Ecto neural progenitor cell (in vitro differentiated cells): Measurements from ENCODE around the gene TMEM80.
"Not testable (repeated sequence)": the region's sequence is repeated elsewhere in the genome, so short reads cannot be mapped to it uniquely, and the experiment has no call there.

Source experiments
- DNase-seq: peaks from one replicate; pipeline ENCODE4 v3.0.0-alpha.2; 2018; ENCODE audit warnings: low spot score

TMEM80 gene

DNA sequence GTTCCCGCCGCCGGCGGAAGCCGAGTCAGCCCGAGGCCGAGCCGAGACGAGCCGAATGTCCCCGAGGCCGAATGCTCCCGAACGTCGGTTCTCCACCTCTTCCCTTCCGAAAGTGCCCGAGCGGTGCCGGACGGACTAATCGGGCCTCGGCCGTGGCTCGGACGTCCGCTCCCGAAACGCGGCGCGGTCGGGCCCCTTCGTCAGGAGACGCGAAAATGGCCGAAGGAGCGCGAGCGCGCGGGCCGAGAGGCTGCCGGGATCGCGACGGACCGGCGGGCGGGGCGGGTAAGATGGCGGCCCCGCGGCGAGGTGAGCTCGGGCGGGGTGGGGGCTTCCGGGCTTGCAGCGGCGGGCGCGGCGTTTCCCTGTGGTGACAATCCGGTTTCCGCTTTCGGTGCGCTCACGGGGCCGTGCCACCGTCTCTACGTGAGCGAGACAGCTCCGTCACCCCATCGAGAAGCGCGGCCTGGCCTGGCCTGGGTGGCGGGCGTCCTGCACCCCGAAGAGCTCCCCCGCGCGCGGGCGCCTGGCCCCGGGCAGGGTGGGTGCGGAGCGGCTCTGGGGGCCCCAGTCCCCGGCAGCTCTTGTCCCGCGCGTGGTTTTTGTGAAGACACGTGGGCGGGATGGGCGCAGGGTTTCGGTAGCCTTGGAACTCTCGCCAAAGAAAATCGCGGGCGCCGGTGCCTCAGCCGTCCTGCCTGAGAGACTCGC is at the start of gene TMEM80:
Gene TMEM80 (plus strand): TSS at position 279 of the 711 bp plus-strand sequence. CDS start 12 bp downstream, at position 291.
- DNase-seq = peak; percentile 99

DNA sequence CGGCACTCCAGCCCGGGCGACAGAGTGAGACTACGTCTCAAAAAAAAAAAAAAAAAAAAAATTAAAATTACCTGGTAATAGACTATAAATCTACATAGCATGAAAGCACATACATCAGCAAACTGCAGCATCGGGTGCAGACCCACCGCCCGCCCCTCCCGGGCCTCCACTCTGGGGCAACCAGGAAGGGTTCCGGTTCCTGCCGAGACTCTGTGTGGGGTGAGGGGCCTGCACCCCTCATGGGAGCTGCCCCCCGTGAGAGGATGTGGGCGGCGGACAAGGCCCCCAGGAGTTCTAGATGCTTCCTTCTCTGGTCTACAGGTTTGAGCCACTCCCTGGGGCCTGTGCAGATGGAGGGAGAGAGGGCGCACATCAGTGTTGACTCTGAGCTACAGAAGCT is 49.4 kb upstream of the TMEM80 start:
- DNase-seq = no peak

DNA sequence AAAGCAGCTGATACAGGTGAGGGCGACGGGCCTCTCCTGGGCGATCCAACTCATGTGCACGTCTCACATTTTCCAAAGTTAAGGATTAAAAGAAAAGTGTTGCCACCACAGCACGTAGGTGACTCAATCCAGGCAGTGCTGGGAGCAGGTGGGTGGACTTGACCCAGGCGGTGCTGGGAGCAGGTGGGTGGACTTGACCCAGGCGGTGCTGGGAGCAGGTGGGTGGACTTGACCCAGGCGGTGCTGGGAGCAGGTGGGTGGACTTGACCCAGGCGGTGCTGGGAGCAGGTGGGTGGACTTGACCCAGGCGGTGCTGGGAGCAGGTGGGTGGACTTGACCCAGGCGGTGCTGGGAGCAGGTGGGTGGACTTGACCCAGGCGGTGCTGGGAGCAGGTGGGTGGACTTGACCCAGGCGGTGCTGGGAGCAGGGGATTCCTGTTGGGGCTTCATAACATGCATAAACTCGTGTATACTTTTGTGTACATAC is 47.9 kb upstream of the TMEM80 start:
- DNase-seq = not testable (repeated sequence)

DNA sequence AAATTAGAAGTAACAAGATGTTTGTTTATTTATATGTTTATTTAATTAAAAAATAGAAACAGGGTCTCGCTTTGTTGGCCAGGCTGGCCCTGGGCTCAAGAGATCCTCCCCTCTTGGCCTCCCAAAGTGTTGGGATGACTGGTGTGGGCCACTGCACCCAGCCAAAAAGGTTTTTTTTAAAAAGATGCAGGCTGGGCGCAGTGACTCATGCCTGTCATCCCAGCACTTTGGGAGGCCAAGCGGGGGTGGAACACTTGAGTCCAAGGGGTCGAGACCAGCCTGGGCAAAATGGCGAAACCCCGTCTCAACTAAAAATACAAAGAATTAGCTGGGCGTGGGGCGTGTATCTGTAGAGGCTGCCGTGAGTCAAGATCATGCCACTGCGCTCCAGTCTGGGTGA is 45.1 kb upstream of the TMEM80 start:
- DNase-seq = no peak

DNA sequence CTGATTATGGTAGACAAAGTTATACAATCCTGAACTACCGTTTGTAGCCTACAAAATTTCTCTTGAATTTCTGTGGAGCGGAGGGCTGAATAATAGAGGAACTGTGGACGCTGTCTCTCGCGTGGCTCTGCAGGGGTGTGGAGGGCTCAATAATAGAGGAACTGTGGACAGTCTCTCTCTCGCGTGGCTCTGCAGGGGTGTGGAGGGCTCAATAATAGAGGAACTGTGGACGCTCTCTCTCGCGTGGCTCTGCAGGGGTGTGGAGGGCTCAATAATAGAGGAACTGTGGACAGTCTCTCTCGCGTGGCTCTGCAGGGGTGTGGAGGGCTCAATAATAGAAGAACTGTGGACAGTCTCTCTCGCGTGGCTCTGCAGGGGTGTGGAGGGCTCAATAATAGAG is 42.5 kb upstream of the TMEM80 start:
- not testable (repeated sequence) for DNase-seq

DNA sequence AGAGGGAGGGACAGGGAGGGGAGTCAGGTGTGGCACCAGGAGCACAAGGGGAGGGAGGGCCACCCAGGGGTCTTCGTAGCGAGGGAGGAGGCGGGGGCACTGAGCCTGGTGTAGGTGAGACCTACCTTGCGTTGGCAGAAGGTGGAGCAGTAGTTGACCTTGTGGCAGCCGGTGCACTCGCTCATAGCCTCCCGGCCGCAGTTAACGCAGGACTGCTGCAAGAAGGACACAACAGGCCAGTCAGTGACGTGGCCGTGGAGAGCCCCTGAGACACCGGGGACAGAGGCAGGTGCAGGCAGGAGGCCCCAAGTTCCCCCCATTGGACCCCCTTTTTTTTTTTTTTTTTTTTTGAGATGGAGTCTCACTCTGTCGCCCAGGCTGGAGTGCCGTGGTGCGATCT is 41.8 kb upstream of the TMEM80 start:
- DNase-seq = no peak

DNA sequence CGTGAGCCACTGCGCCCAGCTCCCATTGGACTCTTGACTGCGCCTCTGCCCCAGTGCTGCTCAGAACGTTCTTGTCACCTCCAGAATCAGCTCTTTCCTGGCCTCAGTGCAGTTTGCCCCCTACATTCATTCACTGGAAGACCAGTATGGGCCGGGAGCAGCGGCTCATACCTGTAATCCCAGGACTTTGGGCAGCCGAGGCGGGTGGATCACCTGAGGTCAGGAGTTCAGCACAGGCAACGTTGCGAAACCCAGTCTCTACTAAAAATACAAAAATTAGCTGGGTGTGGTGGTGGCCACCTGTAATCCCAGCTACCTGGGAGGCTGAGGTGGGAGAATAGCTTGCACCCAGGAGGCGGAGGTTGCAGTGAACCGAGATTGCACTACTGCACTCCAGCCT is 41.2 kb upstream of the TMEM80 start:
- DNase-seq = not testable (repeated sequence)

DNA sequence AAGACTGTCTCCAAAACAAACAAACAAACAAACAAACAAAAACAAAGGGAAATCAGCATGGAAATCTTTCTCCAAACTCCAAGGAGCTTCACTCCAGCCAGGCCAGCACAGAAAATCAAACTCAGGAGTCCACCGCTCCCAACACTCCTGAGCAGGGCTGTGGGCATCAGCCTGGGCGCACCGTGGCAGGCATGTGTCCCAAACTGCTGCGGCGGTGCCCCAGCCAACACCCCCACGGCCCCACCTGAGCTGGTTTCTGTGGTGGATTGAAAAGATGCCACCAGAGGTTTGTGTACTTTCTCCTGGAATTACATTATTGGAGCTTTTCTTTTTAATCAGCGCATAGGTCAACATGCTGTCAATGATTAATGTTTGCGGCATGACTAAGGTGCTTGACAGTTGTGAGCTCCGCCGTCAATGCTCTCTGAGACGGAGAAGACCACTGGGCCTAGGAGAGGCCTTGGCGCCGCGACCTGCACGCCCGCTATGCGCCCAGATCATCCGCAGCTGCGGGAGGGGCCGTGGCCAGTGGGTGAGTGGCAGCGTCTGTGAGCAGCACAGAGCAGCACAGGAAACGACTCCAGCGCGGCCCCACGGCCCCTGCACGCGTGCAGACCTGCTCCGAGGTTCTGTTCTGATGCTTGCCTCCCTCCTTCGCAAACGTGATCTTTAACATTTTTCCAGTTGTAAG is 40.4 kb upstream of the TMEM80 start:
- DNase-seq = no peak

DNA sequence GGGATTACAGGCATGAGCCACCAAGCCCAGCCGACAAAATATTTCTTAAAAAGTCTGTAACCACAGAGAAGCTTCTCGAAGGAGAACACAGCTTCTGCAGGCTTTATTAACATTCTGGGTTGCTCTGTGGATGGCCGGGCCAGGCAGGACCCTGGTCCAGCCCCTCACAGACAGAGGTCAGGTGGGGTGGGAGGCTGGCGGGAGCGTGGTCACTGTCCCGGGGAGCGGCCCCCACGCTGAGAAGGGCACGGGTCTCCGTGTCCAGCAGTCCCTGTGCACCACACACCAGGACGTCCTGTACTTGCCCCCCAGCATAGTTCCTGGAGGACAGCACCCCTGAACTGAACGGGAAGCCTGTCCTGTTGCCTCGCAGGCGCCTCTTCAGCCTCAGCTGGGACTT is 39.2 kb upstream of the TMEM80 start:
- DNase-seq = no peak

DNA sequence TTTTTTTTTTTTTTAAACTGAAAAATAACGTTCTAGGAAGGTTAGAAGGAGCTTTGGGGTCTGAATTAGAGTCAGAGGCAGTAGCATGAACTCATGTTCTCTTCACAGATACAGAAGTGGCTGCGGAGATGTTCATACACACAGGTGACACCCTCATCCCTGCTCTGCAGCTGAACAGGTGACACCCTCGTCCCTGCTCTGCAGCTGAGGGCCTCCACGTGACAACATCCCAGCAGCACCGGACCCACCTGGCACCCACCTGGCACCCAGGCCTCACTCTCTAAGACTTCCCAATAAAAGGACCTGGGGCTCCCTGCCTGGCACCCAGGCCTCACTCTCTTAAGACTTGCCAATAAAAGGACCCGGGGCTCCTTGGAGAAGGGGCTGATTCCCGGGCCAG is 38.8 kb upstream of the TMEM80 start:
- DNase-seq = no peak

DNA sequence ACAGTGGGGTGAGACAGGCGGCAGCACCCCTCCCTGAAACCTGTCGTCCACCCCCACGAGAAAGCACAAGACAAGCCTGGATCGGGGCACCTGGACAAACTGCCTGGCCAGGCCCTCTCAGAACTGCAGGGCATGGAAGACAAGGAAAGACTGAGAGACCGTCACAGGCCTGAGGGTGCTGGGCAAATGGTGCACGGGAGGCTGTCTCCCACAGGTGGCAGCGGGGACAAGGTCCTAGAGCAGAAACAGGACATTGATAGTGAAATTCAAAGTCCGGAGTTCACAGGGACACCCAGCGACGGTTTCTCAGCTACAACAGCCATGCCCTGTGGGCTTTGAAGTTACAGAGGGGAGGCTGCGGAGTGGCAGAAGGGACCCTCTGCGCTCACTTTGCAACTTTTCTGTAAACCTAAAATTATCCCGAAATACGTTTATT is 37.9 kb upstream of the TMEM80 start:
- no peak for DNase-seq

DNA sequence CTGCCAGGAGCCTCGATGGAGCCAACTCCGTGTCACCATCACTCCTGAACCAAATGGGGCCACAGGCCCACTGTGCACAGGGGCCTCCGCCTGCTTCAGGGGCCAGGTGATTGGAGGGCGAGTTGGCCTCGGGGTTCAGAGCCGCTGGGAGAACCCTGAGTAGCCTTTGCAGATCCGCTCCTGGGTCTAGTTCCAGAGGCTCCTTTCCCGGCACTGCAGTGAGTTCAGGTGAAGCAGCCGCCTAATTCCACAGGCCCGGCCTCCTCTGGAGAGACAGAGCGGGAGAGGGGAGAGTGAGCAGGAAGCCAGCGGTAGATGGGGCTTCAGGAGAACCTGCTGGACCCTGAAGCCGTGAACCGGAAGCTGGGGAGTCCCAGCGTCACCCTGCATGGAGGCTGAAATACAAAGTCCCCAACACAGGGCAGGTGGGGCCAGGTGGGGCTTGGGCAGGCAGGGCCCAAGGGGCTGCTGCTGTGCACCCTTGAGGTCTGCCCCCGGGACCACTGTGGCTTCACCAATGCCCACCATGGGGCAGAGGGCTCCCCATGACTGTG is 36.0 kb upstream of the TMEM80 start:
- DNase-seq = no peak

DNA sequence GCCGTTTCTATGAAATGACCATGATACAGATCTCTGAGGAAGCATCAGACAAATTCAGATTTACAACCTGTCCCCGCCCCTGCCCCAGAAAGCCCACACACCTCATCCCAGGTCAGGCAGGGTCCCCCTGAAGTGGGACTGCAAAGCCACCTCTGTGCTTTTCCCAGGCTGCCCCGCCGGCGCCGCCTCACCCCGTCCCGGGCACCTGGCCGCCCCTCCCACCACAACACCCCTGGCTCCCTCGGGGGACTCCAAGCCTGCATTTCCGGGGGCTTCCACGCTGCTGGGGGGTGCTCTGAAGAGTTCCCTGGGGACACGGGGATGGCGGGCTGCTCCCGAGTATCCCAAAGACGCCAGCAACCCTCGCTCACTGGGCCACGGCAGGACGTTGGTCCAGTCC is 35.3 kb upstream of the TMEM80 start:
- DNase-seq = no peak

DNA sequence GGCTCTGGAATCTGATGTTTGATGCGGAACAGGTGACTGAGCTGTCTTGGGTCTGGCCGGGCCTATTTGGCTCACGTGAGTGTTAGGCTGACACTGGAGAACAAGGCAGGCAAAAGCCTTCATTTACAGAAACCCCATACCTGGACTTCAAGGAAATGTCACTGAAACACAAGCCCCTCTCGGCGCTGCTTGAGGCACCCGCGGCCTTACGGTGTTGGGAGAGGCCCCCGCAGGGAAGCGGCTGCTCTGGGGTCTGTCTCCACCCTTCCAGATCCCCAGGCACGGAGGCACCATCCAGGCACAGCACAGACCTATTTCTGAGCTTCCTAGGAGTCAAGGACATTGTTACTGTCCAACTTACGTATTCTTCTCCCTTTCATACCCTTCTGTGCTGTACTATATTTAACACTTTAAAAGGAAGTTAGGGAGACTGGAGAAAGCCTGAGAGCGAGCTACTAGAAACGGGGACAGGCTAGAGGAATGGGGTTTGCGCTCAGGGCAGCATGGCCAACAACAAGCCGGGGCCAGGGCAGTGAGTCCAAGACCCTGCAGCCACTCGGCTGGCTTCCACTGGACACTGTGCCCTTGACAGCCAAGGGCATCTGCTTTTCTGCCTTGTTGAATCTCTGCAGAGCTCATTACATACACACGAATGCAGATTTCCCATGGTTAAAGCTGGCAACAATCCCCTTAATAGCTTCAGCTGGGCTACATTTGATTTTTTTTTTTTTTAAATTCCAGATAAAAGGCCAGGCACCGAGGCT is 34.8 kb upstream of the TMEM80 start:
- DNase-seq = no peak

DNA sequence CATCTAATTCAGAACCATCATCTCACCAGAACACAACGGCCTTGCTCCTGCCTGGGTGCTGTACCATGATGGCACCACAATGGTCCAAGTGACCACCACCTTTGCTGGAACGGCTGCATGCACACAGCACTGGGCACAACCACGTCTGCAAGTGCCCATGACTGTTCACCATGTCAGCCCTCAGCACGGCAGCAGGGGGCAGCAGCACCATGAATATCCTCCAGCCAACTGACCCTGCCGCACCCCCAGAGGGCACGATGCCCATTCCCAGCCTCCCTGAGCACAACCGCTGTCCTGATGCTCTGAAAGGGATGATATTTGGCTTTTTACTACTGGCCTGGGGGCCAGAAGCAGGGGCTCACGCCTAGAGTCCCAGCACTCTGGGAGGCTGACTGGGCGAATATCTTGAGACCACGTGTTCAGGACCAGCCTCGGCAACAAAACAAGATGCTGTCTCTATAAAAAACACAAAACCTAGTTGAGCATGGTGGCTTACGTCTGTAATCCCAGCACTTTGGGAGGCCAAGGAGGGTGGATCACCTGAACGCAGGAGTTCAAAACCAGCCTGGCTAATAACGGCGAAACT is 32.8 kb upstream of the TMEM80 start:
- DNase-seq = peak; percentile 73

DNA sequence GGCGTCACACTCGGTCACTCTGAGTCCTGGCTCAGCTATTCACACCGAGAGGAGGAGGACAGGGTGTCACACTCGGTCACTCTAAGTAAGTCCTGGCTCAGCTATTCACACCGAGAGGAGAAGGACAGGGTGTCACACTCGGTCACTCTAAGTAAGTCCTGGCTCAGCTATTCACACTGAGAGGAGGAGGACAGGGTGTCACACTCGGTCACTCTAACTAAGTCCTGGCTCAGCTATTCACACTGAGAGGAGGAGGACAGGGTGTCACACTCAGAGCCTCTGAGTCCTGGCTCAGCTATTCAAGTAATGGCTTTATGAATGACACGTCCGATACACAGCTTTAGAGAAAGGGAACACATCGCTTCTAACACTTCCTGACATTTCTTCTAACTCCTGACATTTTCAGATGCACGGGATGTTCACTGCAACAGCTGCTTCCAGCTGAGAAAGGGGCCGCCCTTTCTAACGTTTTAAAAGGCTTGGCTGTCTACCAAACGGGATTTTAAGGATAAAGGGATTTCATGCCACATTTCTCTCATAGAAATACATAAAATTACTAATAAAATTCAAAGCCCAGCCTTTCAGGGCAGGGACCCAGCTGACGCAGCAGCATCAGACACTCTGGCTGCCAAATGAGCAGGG is 30.4 kb upstream of the TMEM80 start:
- no peak for DNase-seq

DNA sequence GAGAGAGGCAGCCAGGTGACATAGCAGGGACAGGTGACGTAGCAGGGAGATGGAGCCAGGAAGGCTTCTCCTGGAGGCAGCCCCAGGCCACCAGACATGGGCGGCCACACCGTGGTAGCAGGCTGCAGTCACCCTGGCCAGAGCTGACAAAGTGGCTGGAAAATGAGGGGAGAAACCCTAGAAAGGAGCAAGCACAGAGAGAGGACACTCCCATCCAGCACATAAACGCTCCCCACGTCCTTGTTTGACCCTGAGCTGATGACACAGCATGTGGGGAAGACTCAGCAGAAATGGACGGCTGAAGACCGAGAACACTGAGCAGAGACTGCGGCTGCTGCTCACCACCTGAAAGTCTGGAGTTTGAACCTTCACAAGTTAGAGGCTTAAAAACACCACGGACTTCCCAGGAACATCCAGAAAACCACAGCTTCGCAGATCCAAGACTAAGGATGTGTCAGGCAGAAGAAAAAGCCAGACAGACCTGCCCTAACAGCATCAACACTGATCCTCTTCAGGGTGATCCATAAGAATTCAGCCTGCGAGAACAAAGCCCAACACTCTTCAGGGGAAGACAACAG is 29.8 kb upstream of the TMEM80 start:
- no peak for DNase-seq

DNA sequence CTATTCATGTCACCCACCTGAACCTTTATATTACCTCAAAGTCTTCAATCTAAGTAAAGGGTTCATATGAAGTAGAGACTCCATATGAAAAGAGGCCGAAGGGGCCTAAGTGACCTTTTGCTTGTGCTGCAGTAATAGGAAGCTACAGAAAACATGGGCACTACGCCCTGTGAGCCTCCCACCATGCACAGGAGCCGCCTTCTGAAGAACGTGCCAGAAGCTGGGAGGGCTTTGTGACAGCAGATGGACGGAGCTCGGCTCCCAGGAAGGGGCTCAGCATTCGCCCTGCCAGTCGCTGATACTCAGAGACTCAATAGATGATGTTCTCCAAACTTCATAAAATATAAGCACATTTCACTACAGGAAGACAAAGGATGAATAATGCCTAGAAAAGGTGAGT is 21.8 kb upstream of the TMEM80 start:
- no peak for DNase-seq

DNA sequence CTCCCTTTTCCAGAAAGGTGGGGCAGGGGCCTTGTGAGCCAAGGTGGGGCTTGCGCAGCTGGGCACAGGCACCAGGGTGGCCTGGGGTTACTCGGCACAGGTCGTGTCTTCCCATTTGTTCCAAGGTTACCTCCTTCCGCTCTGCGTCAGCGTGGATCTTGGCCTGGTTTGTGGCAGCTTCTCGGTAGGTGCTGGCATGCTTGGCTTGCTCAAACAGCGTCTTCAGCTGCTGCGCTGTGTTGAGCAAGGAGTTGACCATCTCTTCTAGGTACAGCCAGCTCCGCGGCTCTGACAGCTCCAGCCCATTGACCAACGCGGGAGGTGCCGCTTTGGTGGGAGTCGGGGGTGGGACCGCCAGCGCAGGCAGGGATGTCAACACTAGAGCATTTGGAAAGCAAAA is 21.2 kb upstream of the TMEM80 start:
- DNase-seq = no peak

DNA sequence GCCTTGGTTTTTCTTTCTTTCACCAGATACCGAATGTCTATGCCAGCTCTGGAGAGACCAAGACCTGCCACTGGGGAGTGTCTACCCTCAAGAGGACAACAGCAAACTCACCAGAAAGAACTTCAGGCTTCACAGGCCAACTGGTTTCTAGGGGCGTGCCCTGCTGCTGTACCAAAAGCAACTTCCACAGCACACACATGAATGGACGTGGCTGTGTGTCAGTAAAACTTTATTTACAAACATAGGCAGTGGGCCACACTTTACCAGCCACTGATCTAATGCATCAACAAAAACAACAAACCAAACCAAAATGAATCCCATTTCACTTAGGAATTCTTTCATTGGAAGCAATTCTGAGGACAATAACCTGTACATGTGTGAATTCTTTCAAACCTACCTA is 17.3 kb upstream of the TMEM80 start:
- no peak for DNase-seq
